Kidney (tissue), 14 donors: ENCODE data around the gene ZNF384. TPM values are rescaled to one million over a fixed set of nuclear protein-coding genes. Genes with fewer than 3 reads are reported as not detected.

ENCODE experiments used
- DNase-seq, 5 donors: peaks; one replicate each; pipeline ENCODE4 v3.0.0-alpha.2; 2013 to 2020
- FAIRE-seq: peaks from 2 replicates; lab custom pipeline; 2012; peaks lifted over from hg19 to GRCh38; lab: Jason Lieb, UNC
- H3K27ac ChIP-seq, 2 donors: one replicate each; pipeline ENCODE4 v1.7.0; 2013; ENCODE audit warnings: low read depth in 2 of 2, low read length in 2 of 2, inconsistent platforms in 1 of 2
- H3K27me3 ChIP-seq: one replicate; pipeline ENCODE4 v1.7.1; 2013; ENCODE audit warnings: low read length, inconsistent platforms; ENCODE audit not compliant: control insufficient read depth, insufficient read depth
- H3K36me3 ChIP-seq, 3 donors: one replicate each; pipeline versions ENCODE4 v1.7.0 to v1.7.1; 2013; ENCODE audit warnings: low read length in 3 of 3, control low read depth in 1 of 3, inconsistent platforms in 1 of 3; ENCODE audit not compliant: insufficient read depth in 3 of 3, control insufficient read depth in 2 of 3
- H3K4me1 ChIP-seq, 3 donors: one replicate each; pipeline versions ENCODE4 v1.7.0 to v1.7.1; 2013; ENCODE audit warnings: low read length in 3 of 3, inconsistent platforms in 1 of 3, low read depth in 1 of 3; ENCODE audit not compliant: control insufficient read depth in 2 of 3, insufficient read depth in 2 of 3
- H3K4me3 ChIP-seq, 3 donors: one replicate each; pipeline versions ENCODE4 v1.7.0 to v1.8.1; 2013; ENCODE audit warnings: low read length in 3 of 3, control low read depth in 1 of 3, inconsistent platforms in 1 of 3
- H3K9ac ChIP-seq, 3 donors: one replicate each; pipeline versions ENCODE4 v1.7.0 to v1.7.1; 2013; ENCODE audit warnings: low read length in 3 of 3, control low read depth in 1 of 3, inconsistent platforms in 1 of 3
- H3K9me3 ChIP-seq, 3 donors: one replicate each; pipeline versions ENCODE4 v1.7.0 to v1.7.1; 2013; ENCODE audit warnings: low read length in 3 of 3, control low read depth in 1 of 3, inconsistent platforms in 1 of 3; ENCODE audit not compliant: control insufficient read depth in 2 of 3, insufficient read depth in 1 of 3
- CTCF ChIP-seq: IDR thresholded peaks from 3 replicates; pipeline ENCODE4 v1.5.1; 2012; ENCODE audit warnings: mild to moderate bottlenecking, moderate library complexity, borderline replicate concordance; ENCODE audit not compliant: insufficient read depth; ENCODE audit errors: extremely low read depth
- intact Hi-C: fragments of 100-400 bp; cut with DNase I; formaldehyde crosslinking; loops from one replicate; pipeline ENCODE4 v1.11.1; 2022
- polyA plus RNA-seq: library from polyadenylated mRNA; stranded (reverse); fragments of 350-450 nt; fragmentation: Illumina TruSeq; extraction: RNeasy Lipid Tissue Mini Kit (QIAGEN cat#74804); gene quantifications from one replicate; pipeline ENCODE4 v1.2.3, GENCODE V29; 2014; ENCODE audit warnings: low read depth, low replicate concordance; ENCODE audit not compliant: insufficient read depth
- total RNA-seq: library from RNA; stranded (reverse); fragmentation: NEBNext Ultra II Directional; extraction: Animal tissue kit (Norgen Biotek cat#: 25700); gene quantifications from one replicate; pipeline ENCODE4 v1.2.1, GENCODE V29; 2021
- donor health status: control.
- donor health status: control.
- donor health status: control.
- donor health status: control.
- donor health status: control.
- donor health status: DM: yes; HTN: yes; CAD: no.
- donor health status: Normal renal cell carcinoma (clear cell type).

ZNF384 gene
- total and polyA plus RNA-seq, 2 donors from 2014 or later, result 19.7 to 51.6 TPM

- Histone ChIP-seq H3K27ac (no peak within 1 kb of the TSS), H3K27me3 (no peaks in the 10 kb centered on the region), H3K9ac (peak within 1 kb of the TSS in 1 of 3 donors; percentile 73), H3K36me3 (peaks cover 3 to 21% (median 14%) of the 10 kb centered on the region in 3 donors), H3K4me1 (peaks cover 0 to 4% (median 0%) of the 10 kb centered on the region in 3 donors), H3K4me3 (peak within 1 kb of the TSS; percentile 28 to 51 (median 46)), H3K9me3 (no peaks in the 10 kb centered on the region)
- TF ChIP-seq CTCF, result no peak
- intact Hi-C loops, result no loop called here
- DNase-seq, result peak; percentile 72 to 90 (median 84)
- no peak for FAIRE-seq
These were observed 42.0 kb downstream of the ZNF384 start, which contains the start of gene ACRBP for GRCh38 chr12:6647083-6647604. Gene ACRBP (minus strand): TSS chr12:6647432. CDS start chr12:6647366, 66 bp downstream.

- FAIRE-seq, result no peak
These were observed 42.7 kb downstream of the ZNF384 start for GRCh38 chr12:6646276-6647082.

GRCh38 chr12:6644903-6645302 lies 44.3 kb downstream of the ZNF384 start:
- no peak overlapping the region for H3K27ac ChIP-seq
- intact Hi-C loops, result no loop called here
- TF ChIP-seq CTCF, result peak; percentile 41
- H3K4me3 ChIP-seq, result no peak overlapping the region
- FAIRE-seq (no peak), DNase-seq (peak in 2 of 5 donors; percentile 61 to 68)
- peaks cover 0 to 4% (median 0%) of the 10 kb centered on the region in 3 donors for H3K4me1 ChIP-seq
- no peaks in the 10 kb centered on the region for H3K9me3 ChIP-seq
- H3K9ac ChIP-seq, result no peak overlapping the region
- no peaks in the 10 kb centered on the region for H3K27me3 ChIP-seq
- peaks cover 0 to 7% (median 0%) of the 10 kb centered on the region in 3 donors for H3K36me3 ChIP-seq

More at GRCh38 chr12:6646276-6647082, 42.7 kb downstream of the ZNF384 start:
- TF ChIP-seq CTCF, result no peak
- no peak overlapping the region for H3K27ac ChIP-seq
- intact Hi-C loops, result no loop called here
- H3K9ac ChIP-seq, result peak overlapping the region in 1 of 3 donors; percentile 73
- H3K36me3 ChIP-seq, result peaks cover 2 to 19% (median 10%) of the 10 kb centered on the region in 3 donors
- peak overlapping the region in 2 of 3 donors; percentile 46 to 51 for H3K4me3 ChIP-seq
- peaks cover 0 to 4% (median 0%) of the 10 kb centered on the region in 3 donors for H3K4me1 ChIP-seq
- H3K27me3 ChIP-seq, result no peaks in the 10 kb centered on the region
- H3K9me3 ChIP-seq, result no peaks in the 10 kb centered on the region
- DNase-seq, result no peak
